ENCODE results near the gene NOS1AP. TPM values are rescaled to one million over a fixed set of nuclear protein-coding genes. Genes with fewer than 3 reads are reported as not detected.
A peak's percentile ranks its signal among the peaks of the same experiment; 100 is the strongest.

The NOS1AP gene
- total and polyA plus RNA-seq, 9 of the 15 experiments (the other 6 are each of a cell fraction or from before 2014, with no cell fraction given) = 0.07 to 1.5 (median 0.22) TPM

DNA sequence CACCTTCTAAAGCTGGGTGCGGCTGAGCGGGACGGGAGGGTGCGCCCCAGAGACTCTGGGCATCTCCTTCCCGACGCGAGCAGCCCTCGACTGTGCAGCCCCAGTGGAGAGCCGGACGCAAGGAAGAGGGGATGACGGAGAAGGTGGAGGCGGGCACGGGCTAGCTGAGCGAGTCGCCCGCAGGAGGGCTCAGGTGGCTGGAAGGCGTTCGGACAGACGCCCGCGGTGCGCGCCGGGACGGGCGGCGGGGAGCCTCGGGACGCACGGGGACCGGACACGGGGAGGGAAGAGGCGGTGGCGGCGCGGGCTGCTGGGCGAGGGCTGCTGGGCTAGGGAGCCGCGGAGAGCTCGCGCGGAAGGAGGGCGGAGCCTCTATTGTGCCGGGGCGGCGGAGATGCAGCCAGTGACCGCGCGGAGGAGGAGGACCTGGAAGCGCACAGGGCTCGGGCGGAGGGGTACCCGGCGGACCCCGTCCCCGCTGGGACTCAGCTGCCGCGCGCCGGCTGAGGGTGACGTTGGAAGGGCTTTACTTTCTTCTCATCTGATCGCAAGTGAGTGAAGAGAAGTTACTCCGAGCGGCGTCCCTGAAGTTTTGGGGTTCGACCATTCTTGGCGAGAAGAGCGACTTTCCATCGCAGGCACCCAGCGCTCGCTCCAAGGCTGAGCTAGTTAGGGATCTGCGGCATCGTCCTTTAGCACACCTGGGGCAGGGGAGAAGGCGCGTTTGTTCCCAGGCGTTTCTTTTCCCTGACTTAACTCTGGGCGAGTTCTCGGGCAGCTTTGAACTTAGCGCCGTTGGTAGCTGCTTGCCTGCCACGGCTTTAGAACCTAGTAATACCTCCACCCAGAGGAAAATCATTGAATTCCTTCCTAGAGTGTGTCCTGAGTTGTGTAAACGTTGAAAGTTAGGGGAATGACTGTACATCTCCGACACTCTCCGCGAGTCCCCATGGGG is 45.7 kb upstream of the NOS1AP start, which contains the start of gene OLFML2B (continued):
- TF ChIP-seq, protein P1, sequence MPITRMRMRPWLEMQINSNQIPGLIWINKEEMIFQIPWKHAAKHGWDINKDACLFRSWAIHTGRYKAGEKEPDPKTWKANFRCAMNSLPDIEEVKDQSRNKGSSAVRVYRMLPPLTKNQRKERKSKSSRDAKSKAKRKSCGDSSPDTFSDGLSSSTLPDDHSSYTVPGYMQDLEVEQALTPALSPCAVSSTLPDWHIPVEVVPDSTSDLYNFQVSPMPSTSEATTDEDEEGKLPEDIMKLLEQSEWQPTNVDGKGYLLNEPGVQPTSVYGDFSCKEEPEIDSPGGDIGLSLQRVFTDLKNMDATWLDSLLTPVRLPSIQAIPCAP (CRISPR knock-in tag; IDR thresholded peaks at IDR 0.05; ENCODE audit: borderline replicate concordance) = no peak
- TF ChIP-seq KLF13 (tag; IDR thresholded peaks at IDR 0.05; ENCODE audit: borderline replicate concordance, low read depth) (no peak), RAD21 (CRISPR knock-in tag; conservative IDR thresholded peaks at IDR 0.05 in 1 of 2, IDR thresholded peaks at IDR 0.05 in 1 of 2) (peak; percentile 35 to 36; a peak in 3 of 4 replicates), ZNF184 (CRISPR knock-in tag; IDR thresholded peaks at IDR 0.05) (no peak), SMAD3 (CRISPR knock-in tag; conservative IDR thresholded peaks at IDR 0.05) (no peak), CREBBP (IDR thresholded peaks at IDR 0.05; ENCODE audit: low read depth, low read length) (no peak), SAFB (IDR thresholded peaks at IDR 0.05; ENCODE audit: borderline replicate concordance, low read depth, low read length) (no peak), ZBTB7A (IDR thresholded peaks at IDR 0.05; ENCODE audit: borderline replicate concordance, control insufficient read depth, low read depth, low read length) (peak; percentile 32; the same call in 1 of the 2 replicates), BRD9 (IDR thresholded peaks at IDR 0.05; ENCODE audit: low read depth, partially characterized antibody) (no peak), ZNF311 (CRISPR knock-in tag; IDR thresholded peaks at IDR 0.05) (no peak)
- TF ChIP-seq, protein P2, sequence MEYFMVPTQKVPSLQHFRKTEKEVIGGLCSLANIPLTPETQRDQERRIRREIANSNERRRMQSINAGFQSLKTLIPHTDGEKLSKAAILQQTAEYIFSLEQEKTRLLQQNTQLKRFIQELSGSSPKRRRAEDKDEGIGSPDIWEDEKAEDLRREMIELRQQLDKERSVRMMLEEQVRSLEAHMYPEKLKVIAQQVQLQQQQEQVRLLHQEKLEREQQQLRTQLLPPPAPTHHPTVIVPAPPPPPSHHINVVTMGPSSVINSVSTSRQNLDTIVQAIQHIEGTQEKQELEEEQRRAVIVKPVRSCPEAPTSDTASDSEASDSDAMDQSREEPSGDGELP (CRISPR knock-in tag; IDR thresholded peaks at IDR 0.05; ENCODE audit: borderline replicate concordance) = no peak
- TF ChIP-seq, protein P3, sequence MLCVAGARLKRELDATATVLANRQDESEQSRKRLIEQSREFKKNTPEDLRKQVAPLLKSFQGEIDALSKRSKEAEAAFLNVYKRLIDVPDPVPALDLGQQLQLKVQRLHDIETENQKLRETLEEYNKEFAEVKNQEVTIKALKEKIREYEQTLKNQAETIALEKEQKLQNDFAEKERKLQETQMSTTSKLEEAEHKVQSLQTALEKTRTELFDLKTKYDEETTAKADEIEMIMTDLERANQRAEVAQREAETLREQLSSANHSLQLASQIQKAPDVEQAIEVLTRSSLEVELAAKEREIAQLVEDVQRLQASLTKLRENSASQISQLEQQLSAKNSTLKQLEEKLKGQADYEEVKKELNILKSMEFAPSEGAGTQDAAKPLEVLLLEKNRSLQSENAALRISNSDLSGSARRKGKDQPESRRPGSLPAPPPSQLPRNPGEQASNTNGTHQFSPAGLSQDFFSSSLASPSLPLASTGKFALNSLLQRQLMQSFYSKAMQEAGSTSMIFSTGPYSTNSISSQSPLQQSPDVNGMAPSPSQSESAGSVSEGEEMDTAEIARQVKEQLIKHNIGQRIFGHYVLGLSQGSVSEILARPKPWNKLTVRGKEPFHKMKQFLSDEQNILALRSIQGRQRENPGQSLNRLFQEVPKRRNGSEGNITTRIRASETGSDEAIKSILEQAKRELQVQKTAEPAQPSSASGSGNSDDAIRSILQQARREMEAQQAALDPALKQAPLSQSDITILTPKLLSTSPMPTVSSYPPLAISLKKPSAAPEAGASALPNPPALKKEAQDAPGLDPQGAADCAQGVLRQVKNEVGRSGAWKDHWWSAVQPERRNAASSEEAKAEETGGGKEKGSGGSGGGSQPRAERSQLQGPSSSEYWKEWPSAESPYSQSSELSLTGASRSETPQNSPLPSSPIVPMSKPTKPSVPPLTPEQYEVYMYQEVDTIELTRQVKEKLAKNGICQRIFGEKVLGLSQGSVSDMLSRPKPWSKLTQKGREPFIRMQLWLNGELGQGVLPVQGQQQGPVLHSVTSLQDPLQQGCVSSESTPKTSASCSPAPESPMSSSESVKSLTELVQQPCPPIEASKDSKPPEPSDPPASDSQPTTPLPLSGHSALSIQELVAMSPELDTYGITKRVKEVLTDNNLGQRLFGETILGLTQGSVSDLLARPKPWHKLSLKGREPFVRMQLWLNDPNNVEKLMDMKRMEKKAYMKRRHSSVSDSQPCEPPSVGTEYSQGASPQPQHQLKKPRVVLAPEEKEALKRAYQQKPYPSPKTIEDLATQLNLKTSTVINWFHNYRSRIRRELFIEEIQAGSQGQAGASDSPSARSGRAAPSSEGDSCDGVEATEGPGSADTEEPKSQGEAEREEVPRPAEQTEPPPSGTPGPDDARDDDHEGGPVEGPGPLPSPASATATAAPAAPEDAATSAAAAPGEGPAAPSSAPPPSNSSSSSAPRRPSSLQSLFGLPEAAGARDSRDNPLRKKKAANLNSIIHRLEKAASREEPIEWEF (CRISPR knock-in tag; IDR thresholded peaks at IDR 0.05) = no peak
- TF ChIP-seq, protein P4, sequence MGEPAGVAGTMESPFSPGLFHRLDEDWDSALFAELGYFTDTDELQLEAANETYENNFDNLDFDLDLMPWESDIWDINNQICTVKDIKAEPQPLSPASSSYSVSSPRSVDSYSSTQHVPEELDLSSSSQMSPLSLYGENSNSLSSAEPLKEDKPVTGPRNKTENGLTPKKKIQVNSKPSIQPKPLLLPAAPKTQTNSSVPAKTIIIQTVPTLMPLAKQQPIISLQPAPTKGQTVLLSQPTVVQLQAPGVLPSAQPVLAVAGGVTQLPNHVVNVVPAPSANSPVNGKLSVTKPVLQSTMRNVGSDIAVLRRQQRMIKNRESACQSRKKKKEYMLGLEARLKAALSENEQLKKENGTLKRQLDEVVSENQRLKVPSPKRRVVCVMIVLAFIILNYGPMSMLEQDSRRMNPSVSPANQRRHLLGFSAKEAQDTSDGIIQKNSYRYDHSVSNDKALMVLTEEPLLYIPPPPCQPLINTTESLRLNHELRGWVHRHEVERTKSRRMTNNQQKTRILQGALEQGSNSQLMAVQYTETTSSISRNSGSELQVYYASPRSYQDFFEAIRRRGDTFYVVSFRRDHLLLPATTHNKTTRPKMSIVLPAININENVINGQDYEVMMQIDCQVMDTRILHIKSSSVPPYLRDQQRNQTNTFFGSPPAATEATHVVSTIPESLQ (CRISPR knock-in tag; IDR thresholded peaks at IDR 0.05) = no peak
